Caco-2 (cell line): Measurements from ENCODE around the gene PPP6R3. TPM values are rescaled to one million over a fixed set of nuclear protein-coding genes. Genes with fewer than 3 reads are reported as not detected.

Experiments
- BruUV-seq: library from RNA; stranded (reverse); fragments of 400-500 nt; replicated peaks from 2 replicates; lab custom pipeline; 2021; lab: Mats Ljungman, UMichigan
- CTCF ChIA-PET: fragments of 300-600 bp; sonication (Branson Sonifier 250); formaldehyde crosslinking; loops from one replicate; lab custom pipeline; 2022; ENCODE audit warnings: antibody characterized with exemption; lab: Charles Lee
- POLR2A ChIA-PET: fragments of 300-600 bp; sonication (Branson Sonifier 250); formaldehyde crosslinking; loops from one replicate; lab custom pipeline; 2022; ENCODE audit warnings: antibody characterized with exemption; lab: Charles Lee
- DNase-seq, 2 experiments: peaks; one replicate each; pipeline versions ENCODE4 v3.0.0 to v3.0.0-alpha.2; 2020 to 2022
- H3K27me3 ChIP-seq: replicated peaks from 2 replicates; pipeline ENCODE4 v1.6.0; 2011; ENCODE audit warnings: low read length; ENCODE audit not compliant: control insufficient read depth, insufficient read depth
- H3K36me3 ChIP-seq: 2 replicates; pipeline ENCODE4 v1.5.1; 2011; ENCODE audit warnings: low read length; ENCODE audit not compliant: control insufficient read depth, insufficient read depth
- H3K4me1 ChIP-seq: fragments of 250-450 bp; sonication (Bioruptor Pico); 2 replicates; pipeline ENCODE4 v1.5.1; 2020; ENCODE audit warnings: mild to moderate bottlenecking
- H3K4me3 ChIP-seq: 2 replicates; pipeline ENCODE4 v1.5.1; 2011; ENCODE audit warnings: low read depth, mild to moderate bottlenecking, control low read depth, low read length
- H3K9me3 ChIP-seq: fragments of 250-450 bp; sonication (Bioruptor Pico); 2 replicates; pipeline ENCODE4 v1.5.1; 2020; ENCODE audit warnings: mild to moderate bottlenecking, moderate library complexity
- H3K27ac Mint-ChIP-seq: one replicate; pipeline ENCODE4 v1.8.0; 2022; ENCODE audit warnings: mixed read lengths; ENCODE audit not compliant: unreplicated experiment
- H3K27me3 Mint-ChIP-seq: one replicate; pipeline ENCODE4 v1.8.0; 2022; ENCODE audit warnings: mixed read lengths; ENCODE audit not compliant: insufficient read depth, unreplicated experiment
- H3K36me3 Mint-ChIP-seq: one replicate; pipeline ENCODE4 v1.8.0; 2022; ENCODE audit warnings: mild to moderate bottlenecking, mixed read lengths; ENCODE audit not compliant: insufficient read depth, unreplicated experiment
- H3K4me1 Mint-ChIP-seq: one replicate; pipeline ENCODE4 v1.8.0; 2022; ENCODE audit warnings: low read depth, mixed read lengths; ENCODE audit not compliant: unreplicated experiment
- H3K4me3 Mint-ChIP-seq: one replicate; pipeline ENCODE4 v1.8.0; 2022; ENCODE audit warnings: mild to moderate bottlenecking, moderate library complexity, mixed read lengths; ENCODE audit not compliant: unreplicated experiment
- H3K9me3 Mint-ChIP-seq: one replicate; pipeline ENCODE4 v1.8.0; 2022; ENCODE audit warnings: mixed read lengths; ENCODE audit not compliant: unreplicated experiment
- CTCF ChIP-seq, 2 experiments: fragments of 200-600 bp in 1 of 2; IDR thresholded peaks; 1 replicate in 1 of 2; 2 replicates in 1 of 2; pipeline versions ENCODE4 v1.5.1 to v1.8.0; 2011 to 2022; ENCODE audit warnings: antibody characterized with exemption in 1 of 2, control low read depth in 1 of 2, inconsistent platforms in 1 of 2, low read depth in 1 of 2, low read length in 1 of 2, mild to moderate bottlenecking in 1 of 2, moderate library complexity in 1 of 2; ENCODE audit not compliant: insufficient read depth in 1 of 2, severe bottlenecking in 1 of 2, unreplicated experiment in 1 of 2
- intact Hi-C: fragments of 100-400 bp; cut with micrococcal nuclease; formaldehyde crosslinking; loops from one replicate; pipeline ENCODE4 v1.10.0; 2022; ENCODE audit not compliant: unreplicated experiment
- total RNA-seq: library from RNA; stranded (reverse); gene quantifications from 2 replicates; pipeline ENCODE4 v1.2.3, GENCODE V29; 2022

Gene PPP6R3
- total RNA-seq, 1 experiment from 2014 or later, result 276 TPM

DNA sequence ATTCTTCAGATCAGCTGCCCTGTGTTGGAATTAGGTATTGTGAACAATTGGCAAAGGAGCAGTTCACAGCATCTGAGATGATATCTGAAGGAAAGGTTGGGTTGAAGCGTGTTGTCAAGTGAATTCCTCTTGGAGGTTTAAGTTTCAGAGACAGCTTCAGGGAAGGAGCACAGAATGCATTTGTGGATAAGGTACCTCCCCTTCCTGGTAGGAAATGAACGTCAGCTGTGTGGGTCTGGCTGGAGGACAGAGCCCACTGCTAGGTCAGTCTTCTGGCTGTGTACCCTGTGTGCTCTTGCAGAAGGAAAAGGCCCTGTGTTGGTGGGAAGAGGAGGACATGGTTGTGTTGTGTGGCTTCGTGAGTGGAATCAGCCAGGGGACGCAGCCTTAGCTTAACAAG is 135.7 kb downstream of the PPP6R3 start:
- peaks cover 100% of the 10 kb centered on the region for H3K36me3 Mint-ChIP-seq
- no peaks in the 10 kb centered on the region for H3K9me3 Mint-ChIP-seq
- H3K4me3 ChIP-seq, result no peak overlapping the region
- ChIA-PET POLR2A (no interaction called here), CTCF (no interaction called here)
- H3K4me3 Mint-ChIP-seq, result no peak overlapping the region
- intact Hi-C loops, result no loop called here
- no peak for DNase-seq
- no peak overlapping the region for H3K27ac Mint-ChIP-seq
- H3K36me3 ChIP-seq, result peaks cover 21% of the 10 kb centered on the region
- H3K27me3 Mint-ChIP-seq, result no peaks in the 10 kb centered on the region
- no peaks in the 10 kb centered on the region; the same call in 1 of the 2 replicates for H3K27me3 ChIP-seq
- no peaks in the 10 kb centered on the region for H3K9me3 ChIP-seq
- no TSS peak for BruUV-seq
- H3K4me1 ChIP-seq, result no peaks in the 10 kb centered on the region
- no peaks in the 10 kb centered on the region for H3K4me1 Mint-ChIP-seq
- no peak for TF ChIP-seq CTCF (IDR thresholded peaks at IDR 0.05; ENCODE audit: insufficient read depth in 1 of 2, low read depth in 1 of 2, low read length in 1 of 2, severe bottlenecking in 1 of 2, unreplicated experiment in 1 of 2)

- BruUV-seq, result no TSS peak
- intact Hi-C loops, result no loop called here
- H3K9me3 Mint-ChIP-seq, result no peaks in the 10 kb centered on the region
- no peak overlapping the region for H3K27ac Mint-ChIP-seq
- H3K27me3 Mint-ChIP-seq, result no peaks in the 10 kb centered on the region
- no peak for DNase-seq
- Histone ChIP-seq H3K4me3 (no peak overlapping the region), H3K4me1 (no peaks in the 10 kb centered on the region), H3K27me3 (no peaks in the 10 kb centered on the region), H3K36me3 (peaks cover 28% of the 10 kb centered on the region), H3K9me3 (no peaks in the 10 kb centered on the region)
- CTCF ChIA-PET, result no interaction called here
- POLR2A ChIA-PET, result no interaction called here
- TF ChIP-seq CTCF (IDR thresholded peaks at IDR 0.05; ENCODE audit: insufficient read depth in 1 of 2, low read depth in 1 of 2, low read length in 1 of 2, severe bottlenecking in 1 of 2, unreplicated experiment in 1 of 2), result no peak
- no peaks in the 10 kb centered on the region for H3K4me1 Mint-ChIP-seq
- peaks cover 100% of the 10 kb centered on the region for H3K36me3 Mint-ChIP-seq
- no peak overlapping the region for H3K4me3 Mint-ChIP-seq
These were observed 138.5 kb downstream of the PPP6R3 start for GRCh38 chr11:68598816-68599653.

DNA sequence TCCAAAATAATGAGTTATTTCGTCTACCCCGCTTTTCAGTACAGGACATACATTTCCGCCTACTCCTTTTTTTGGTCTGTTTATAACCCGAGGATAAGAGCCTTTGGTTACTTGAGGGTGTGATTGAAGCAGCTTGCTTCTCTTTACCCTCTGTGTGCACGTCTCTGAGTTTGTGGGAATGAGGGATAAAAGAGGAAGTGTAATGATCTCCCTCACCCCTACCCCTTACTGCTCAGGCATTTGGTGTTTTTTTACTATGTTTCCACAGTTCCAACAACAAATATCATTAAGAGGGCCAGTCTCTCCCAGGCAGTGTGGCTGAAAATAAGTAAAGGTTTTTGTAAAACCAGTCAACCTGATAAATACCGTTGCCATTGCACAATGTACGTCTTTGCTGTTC is 140.6 kb downstream of the PPP6R3 start:
- Histone ChIP-seq H3K4me3 (no peak overlapping the region), H3K9me3 (no peaks in the 10 kb centered on the region), H3K27me3 (no peaks in the 10 kb centered on the region), H3K36me3 (peaks cover 27% of the 10 kb centered on the region), H3K4me1 (no peaks in the 10 kb centered on the region)
- TF ChIP-seq CTCF (IDR thresholded peaks at IDR 0.05; ENCODE audit: insufficient read depth in 1 of 2, low read depth in 1 of 2, low read length in 1 of 2, severe bottlenecking in 1 of 2, unreplicated experiment in 1 of 2), result no peak
- no peak overlapping the region for H3K27ac Mint-ChIP-seq
- H3K36me3 Mint-ChIP-seq, result peaks cover 100% of the 10 kb centered on the region
- BruUV-seq, result no TSS peak
- CTCF ChIA-PET, result no interaction called here
- no peak overlapping the region for H3K4me3 Mint-ChIP-seq
- H3K4me1 Mint-ChIP-seq, result no peaks in the 10 kb centered on the region
- DNase-seq, result no peak
- no peaks in the 10 kb centered on the region for H3K9me3 Mint-ChIP-seq
- POLR2A ChIA-PET, result no interaction called here
- intact Hi-C loops, result no loop called here
- no peaks in the 10 kb centered on the region for H3K27me3 Mint-ChIP-seq
